ENCODE data around the gene COX6B1. TPM values are rescaled to one million over a fixed set of nuclear protein-coding genes. Genes with fewer than 3 reads are reported as not detected.

Gene COX6B1
- total RNA-seq, 1 experiment from 2014 or later = 496 TPM

Other genes with a start within 250 kb of the COX6B1 start
- gene FFAR2, start 200.1 kb upstream of the COX6B1 start, total RNA-seq (2021; ENCODE audit: unreplicated experiment) = not detected
- 0.74 TPM for gene KRTDAP, start 157.9 kb upstream of the COX6B1 start, total RNA-seq (2021; ENCODE audit: unreplicated experiment)
- gene DMKN, start 134.7 kb upstream of the COX6B1 start, total RNA-seq (2021; ENCODE audit: unreplicated experiment) = 246 TPM
- 0.66 TPM for gene SBSN, start 120.0 kb upstream of the COX6B1 start, total RNA-seq (2021; ENCODE audit: unreplicated experiment)
- not detected for gene GAPDHS, start 114.9 kb upstream of the COX6B1 start, total RNA-seq (2021; ENCODE audit: unreplicated experiment)
- gene TMEM147, start 102.7 kb upstream of the COX6B1 start, total RNA-seq (2021; ENCODE audit: unreplicated experiment) = 128 TPM
- 0.27 TPM for gene ATP4A, start 84.7 kb upstream of the COX6B1 start, total RNA-seq (2021; ENCODE audit: unreplicated experiment)
- not detected for gene PMIS2, start 62.1 kb upstream of the COX6B1 start, total RNA-seq (2021; ENCODE audit: unreplicated experiment)
- gene HAUS5, start 35.6 kb upstream of the COX6B1 start, total RNA-seq (2021; ENCODE audit: unreplicated experiment) = 31.7 TPM
- 87.2 TPM for gene RBM42, start 19.3 kb upstream of the COX6B1 start, total RNA-seq (2021; ENCODE audit: unreplicated experiment)
- gene ETV2, start 6.6 kb upstream of the COX6B1 start, total RNA-seq (2021; ENCODE audit: unreplicated experiment) = 1.5 TPM
- gene UPK1A, start 18.2 kb downstream of the COX6B1 start, total RNA-seq (2021; ENCODE audit: unreplicated experiment) = 0.69 TPM
- not detected for gene ZBTB32, start 56.2 kb downstream of the COX6B1 start, total RNA-seq (2021; ENCODE audit: unreplicated experiment)
- gene KMT2B, start 69.7 kb downstream of the COX6B1 start, total RNA-seq (2021; ENCODE audit: unreplicated experiment) = 29.9 TPM
- 8.3 TPM for gene IGFLR1, start 94.1 kb downstream of the COX6B1 start, total RNA-seq (2021; ENCODE audit: unreplicated experiment)
- 15.6 TPM for gene U2AF1L4, start 97.1 kb downstream of the COX6B1 start, total RNA-seq (2021; ENCODE audit: unreplicated experiment)
- 55.3 TPM for gene PSENEN, start 97.3 kb downstream of the COX6B1 start, total RNA-seq (2021; ENCODE audit: unreplicated experiment)
- 10.1 TPM for gene LIN37, start 100.3 kb downstream of the COX6B1 start, total RNA-seq (2021; ENCODE audit: unreplicated experiment)
- gene HSPB6, start 108.7 kb downstream of the COX6B1 start, total RNA-seq (2021; ENCODE audit: unreplicated experiment) = 0.93 TPM
- gene PROSER3, start 109.9 kb downstream of the COX6B1 start, total RNA-seq (2021; ENCODE audit: unreplicated experiment) = 42.5 TPM
- 30.2 TPM for gene ARHGAP33, start 127.2 kb downstream of the COX6B1 start, total RNA-seq (2021; ENCODE audit: unreplicated experiment)
- gene PRODH2, start 164.5 kb downstream of the COX6B1 start, total RNA-seq (2021; ENCODE audit: unreplicated experiment) = 0.44 TPM
- gene NPHS1, start 204.2 kb downstream of the COX6B1 start, total RNA-seq (2021; ENCODE audit: unreplicated experiment) = 0.57 TPM
- 1.3 TPM for gene KIRREL2, start 208.6 kb downstream of the COX6B1 start, total RNA-seq (2021; ENCODE audit: unreplicated experiment)
- gene APLP1, start 220.3 kb downstream of the COX6B1 start, total RNA-seq (2021; ENCODE audit: unreplicated experiment) = 41.2 TPM

All from HCT116 (cell line).